CD14-positive monocyte (primary cell): Measurements from ENCODE around the gene LBP. TPM values are rescaled to one million over a fixed set of nuclear protein-coding genes. Genes with fewer than 3 reads are reported as not detected.

Source experiments
- DNase-seq, 3 donors: peaks; one replicate each; pipeline ENCODE4 v3.0.0-alpha.2; 2011 to 2022
- H2AFZ ChIP-seq: 2 replicates; pipeline ENCODE4 v1.6.0; 2012; ENCODE audit warnings: mild to moderate bottlenecking, low read depth, low read length, inconsistent platforms; ENCODE audit not compliant: insufficient read depth, poor library complexity, severe bottlenecking
- H3K27ac ChIP-seq, 2 donors: 1 replicate in 1 of 2; 2 replicates in 1 of 2; pipeline ENCODE4 v1.5.1; 2012 to 2013; ENCODE audit warnings: low read length in 2 of 2, control low read depth in 1 of 2, inconsistent platforms in 1 of 2, low read depth in 1 of 2, mild to moderate bottlenecking in 1 of 2
- H3K27me3 ChIP-seq, 2 donors: one replicate each; pipeline versions ENCODE4 v1.6.0 to v1.6.1; 2011 to 2013; ENCODE audit warnings: low read length in 2 of 2; ENCODE audit not compliant: control insufficient read depth in 2 of 2, insufficient read depth in 2 of 2
- H3K36me3 ChIP-seq, 2 donors: replicated peaks in 1 of 2; 1 replicate in 1 of 2; 2 replicates in 1 of 2; pipeline versions ENCODE4 v1.5.1 to v1.6.1; 2012 to 2013; ENCODE audit warnings: low read length in 2 of 2, control low read depth in 1 of 2, inconsistent platforms in 1 of 2, mild to moderate bottlenecking in 1 of 2; ENCODE audit not compliant: insufficient read depth in 2 of 2, control insufficient read depth in 1 of 2
- H3K4me1 ChIP-seq, 2 donors: 1 replicate in 1 of 2; 2 replicates in 1 of 2; pipeline versions ENCODE4 v1.5.1 to v1.6.1; 2012 to 2013; ENCODE audit warnings: low read length in 2 of 2, control low read depth in 1 of 2, inconsistent platforms in 1 of 2, mild to moderate bottlenecking in 1 of 2, moderate library complexity in 1 of 2; ENCODE audit not compliant: insufficient read depth in 2 of 2, control insufficient read depth in 1 of 2
- H3K4me2 ChIP-seq: replicated peaks from 2 replicates; pipeline ENCODE3; 2012; ENCODE audit warnings: low read length, moderate library complexity, mild to moderate bottlenecking; ENCODE audit not compliant: poor library complexity, severe bottlenecking; ENCODE audit errors: extremely low read depth
- H3K4me3 ChIP-seq, 3 experiments: fragments of 200-600 bp in 1 of 3; sonication (generic) in 1 of 3; replicated peaks in 1 of 3; 1 replicate in 2 of 3; 2 replicates in 1 of 3; pipeline ENCODE4 v1.5.1; 2011 to 2013; ENCODE audit warnings: low read length in 3 of 3, mild to moderate bottlenecking in 3 of 3, control low read depth in 2 of 3, low read depth in 2 of 3, inconsistent platforms in 1 of 3, moderate library complexity in 1 of 3
- H3K79me2 ChIP-seq: 2 replicates; pipeline ENCODE4 v1.6.0; 2012; ENCODE audit warnings: mild to moderate bottlenecking, control low read depth, inconsistent platforms, low read length, moderate library complexity; ENCODE audit not compliant: insufficient read depth
- H3K9ac ChIP-seq: 2 replicates; pipeline ENCODE4 v1.6.0; 2017; ENCODE audit warnings: low read length, mild to moderate bottlenecking; ENCODE audit not compliant: insufficient read depth, poor library complexity, severe bottlenecking
- H3K9me3 ChIP-seq, 2 donors: replicated peaks in 1 of 2; 1 replicate in 1 of 2; 2 replicates in 1 of 2; pipeline versions ENCODE4 v1.5.1 to v1.6.1; 2012 to 2013; ENCODE audit warnings: low read length in 2 of 2, control low read depth in 1 of 2; ENCODE audit not compliant: control insufficient read depth in 1 of 2, insufficient read depth in 1 of 2
- H4K20me1 ChIP-seq: 2 replicates; pipeline ENCODE4 v1.6.0; 2012; ENCODE audit warnings: mild to moderate bottlenecking, low read length, control low read depth, moderate library complexity; ENCODE audit not compliant: insufficient read depth
- H3K27ac Mint-ChIP-seq, 7 donors: one replicate each; pipeline ENCODE4 v1.8.0; 2020; ENCODE audit warnings: mild to moderate bottlenecking in 7 of 7, mixed read lengths in 7 of 7, moderate library complexity in 6 of 7, inconsistent platforms in 2 of 7
- H3K27me3 Mint-ChIP-seq, 3 donors: one replicate each; pipeline ENCODE4 v1.8.0; 2021 to 2022; ENCODE audit warnings: low read depth in 3 of 3, mild to moderate bottlenecking in 3 of 3, mixed read lengths in 3 of 3, moderate library complexity in 3 of 3, inconsistent platforms in 1 of 3
- H3K36me3 Mint-ChIP-seq, 2 donors: one replicate each; pipeline ENCODE4 v1.8.0; 2020; ENCODE audit warnings: mixed read lengths in 2 of 2, inconsistent platforms in 1 of 2, mild to moderate bottlenecking in 1 of 2
- H3K4me1 Mint-ChIP-seq: one replicate; pipeline ENCODE4 v1.8.0; 2020; ENCODE audit warnings: mild to moderate bottlenecking, mixed read lengths
- H3K4me3 Mint-ChIP-seq, 2 donors: one replicate each; pipeline ENCODE4 v1.8.0; 2020; ENCODE audit warnings: mild to moderate bottlenecking in 2 of 2, mixed read lengths in 2 of 2, moderate library complexity in 1 of 2
- H3K9me3 Mint-ChIP-seq, 7 donors: one replicate each; pipeline ENCODE4 v1.8.0; 2020 to 2022; ENCODE audit warnings: mixed read lengths in 7 of 7, mild to moderate bottlenecking in 6 of 7, moderate library complexity in 6 of 7, inconsistent platforms in 2 of 7
- WGBS: methylation state at CpG from one replicate; pipeline ENCODE4 v1.1.5; 2013; ENCODE audit warnings: missing lambda C conversion rate; ENCODE audit not compliant: insufficient coverage; 5-methylcytosine and 5-hydroxymethylcytosine counted together
- intact Hi-C, 2 donors: fragments of 100-400 bp; cut with micrococcal nuclease; formaldehyde crosslinking; loops; one replicate each; pipeline versions ENCODE4 v1.15.0 to v1.15.1; 2023
- polyA plus RNA-seq, 3 donors: library from polyadenylated mRNA; depleted of rRNA in 1 of 3; unstranded in 2 of 3; stranded (reverse) in 1 of 3; fragments of 300-500 nt in 2 of 3; fragments of >200 nt in 1 of 3; fragmentation: Illumina TruSeq in 2 of 3; gene quantifications; 1 replicate in 2 of 3; 2 replicates in 1 of 3; pipeline ENCODE4 v1.2.3, GENCODE V29; 2012 to 2021
- TF ChIP-seq, protein P1 (sequence below): fragments of 200-600 bp; IDR thresholded peaks from one replicate; pipeline ENCODE4 v1.8.0; 2022; ENCODE audit warnings: antibody characterized with exemption, mild to moderate bottlenecking

The LBP gene
- polyA plus RNA-seq, 3 donors, result not detected

DNA sequence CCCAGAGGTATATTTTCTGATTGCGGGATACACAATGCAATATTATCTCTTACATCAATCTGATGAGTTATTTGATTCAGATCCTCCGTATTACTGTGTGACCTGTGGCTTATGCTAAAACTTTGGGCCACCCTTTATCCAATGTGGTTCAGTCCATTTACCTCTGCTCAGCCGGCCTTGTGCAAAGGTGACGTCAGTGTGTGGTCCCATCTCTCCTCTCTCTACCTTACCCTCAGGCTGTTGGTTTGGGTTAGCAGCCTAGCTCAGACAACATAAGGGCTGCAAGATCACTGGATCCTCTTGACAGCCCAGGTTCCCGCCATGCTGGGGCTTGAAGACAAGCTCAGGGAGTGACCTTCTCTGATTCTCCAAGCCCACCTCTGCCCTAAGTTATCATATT is 55.8 kb downstream of the LBP start:
- Histone ChIP-seq H3K4me1 (no peaks in the 10 kb centered on the region), H3K4me2 (no peak overlapping the region), H3K79me2 (no peaks in the 10 kb centered on the region), H3K9ac (no peak overlapping the region), H3K27ac (no peak overlapping the region), H3K9me3 (no peaks in the 10 kb centered on the region), H3K27me3 (no peaks in the 10 kb centered on the region), H2AFZ (no peak overlapping the region), H3K4me3 (no peak overlapping the region), H4K20me1 (no peaks in the 10 kb centered on the region), H3K36me3 (no peaks in the 10 kb centered on the region)
- whole genome bisulfite sequencing, result 100% methylated on average over 3 of the region's 5 CpGs
- TF ChIP-seq, protein P1, sequence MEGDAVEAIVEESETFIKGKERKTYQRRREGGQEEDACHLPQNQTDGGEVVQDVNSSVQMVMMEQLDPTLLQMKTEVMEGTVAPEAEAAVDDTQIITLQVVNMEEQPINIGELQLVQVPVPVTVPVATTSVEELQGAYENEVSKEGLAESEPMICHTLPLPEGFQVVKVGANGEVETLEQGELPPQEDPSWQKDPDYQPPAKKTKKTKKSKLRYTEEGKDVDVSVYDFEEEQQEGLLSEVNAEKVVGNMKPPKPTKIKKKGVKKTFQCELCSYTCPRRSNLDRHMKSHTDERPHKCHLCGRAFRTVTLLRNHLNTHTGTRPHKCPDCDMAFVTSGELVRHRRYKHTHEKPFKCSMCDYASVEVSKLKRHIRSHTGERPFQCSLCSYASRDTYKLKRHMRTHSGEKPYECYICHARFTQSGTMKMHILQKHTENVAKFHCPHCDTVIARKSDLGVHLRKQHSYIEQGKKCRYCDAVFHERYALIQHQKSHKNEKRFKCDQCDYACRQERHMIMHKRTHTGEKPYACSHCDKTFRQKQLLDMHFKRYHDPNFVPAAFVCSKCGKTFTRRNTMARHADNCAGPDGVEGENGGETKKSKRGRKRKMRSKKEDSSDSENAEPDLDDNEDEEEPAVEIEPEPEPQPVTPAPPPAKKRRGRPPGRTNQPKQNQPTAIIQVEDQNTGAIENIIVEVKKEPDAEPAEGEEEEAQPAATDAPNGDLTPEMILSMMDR, result no peak
- H3K4me1 Mint-ChIP-seq, result no peaks in the 10 kb centered on the region
- peaks cover 0 to 3% (median 1%) of the 10 kb centered on the region in 7 donors for H3K9me3 Mint-ChIP-seq
- intact Hi-C loops, result no loop called here
- H3K27me3 Mint-ChIP-seq, result peaks cover 1 to 7% (median 4%) of the 10 kb centered on the region in 3 donors
- no peak overlapping the region for H3K4me3 Mint-ChIP-seq
- H3K27ac Mint-ChIP-seq, result peak overlapping the region in 1 of 7 donors; percentile 16
- no peak for DNase-seq
- peaks cover under 1 to 2% of the 10 kb centered on the region in 2 donors for H3K36me3 Mint-ChIP-seq

DNA sequence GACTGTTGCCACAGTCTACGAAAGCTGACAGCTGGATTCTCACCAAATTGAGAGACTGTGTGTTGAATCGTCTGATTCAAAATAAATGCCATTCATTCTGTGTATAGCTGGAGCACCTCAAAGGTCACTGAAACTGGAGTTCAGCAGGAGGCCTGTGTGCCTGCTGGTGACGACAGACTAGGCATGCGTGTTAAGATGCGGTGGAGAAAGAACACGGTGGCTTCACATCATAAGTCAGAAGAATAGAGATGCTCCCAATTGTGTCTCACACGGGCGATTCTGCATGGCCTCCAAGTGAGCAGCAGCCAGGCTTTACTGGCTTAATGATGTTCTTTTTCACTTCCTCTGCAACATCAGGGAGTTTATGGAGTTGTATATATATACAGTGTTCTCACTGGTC is 56.5 kb downstream of the LBP start:
- Histone ChIP-seq H4K20me1 (no peaks in the 10 kb centered on the region), H3K79me2 (no peaks in the 10 kb centered on the region), H2AFZ (no peak overlapping the region), H3K36me3 (no peaks in the 10 kb centered on the region), H3K4me3 (no peak overlapping the region), H3K9me3 (no peaks in the 10 kb centered on the region), H3K27me3 (no peaks in the 10 kb centered on the region), H3K27ac (no peak overlapping the region), H3K4me2 (no peak overlapping the region), H3K9ac (no peak overlapping the region), H3K4me1 (no peaks in the 10 kb centered on the region)
- Mint-ChIP-seq H3K36me3 (peaks cover 2% of the 10 kb centered on the region in 2 donors), H3K9me3 (peaks cover 0 to 5% (median 1%) of the 10 kb centered on the region in 7 donors), H3K27me3 (peaks cover 1 to 5% (median 4%) of the 10 kb centered on the region in 3 donors), H3K27ac (no peak overlapping the region), H3K4me3 (no peak overlapping the region), H3K4me1 (no peaks in the 10 kb centered on the region)
- TF ChIP-seq, protein P1, result no peak
- intact Hi-C loops, result no loop called here
- DNase-seq, result no peak
- WGBS, result 93% methylated on average over 6 of the region's 8 CpGs
